KMS-11 (cell line): ENCODE data around the gene SGSH.
"Not testable (repeated sequence)": the region's sequence is repeated elsewhere in the genome, so short reads cannot be mapped to it uniquely, and the experiment has no call there.

Source experiments
- H2AFZ ChIP-seq: fragments of 200-600 bp; sonication (generic); 2 replicates; pipeline ENCODE4 v1.6.1; 2016; ENCODE audit warnings: antibody characterized with exemption, mixed run types, low read depth
- H3K27ac ChIP-seq: fragments of 200-600 bp; sonication (generic); 2 replicates; pipeline ENCODE4 v1.6.1; 2016; ENCODE audit warnings: mild to moderate bottlenecking, mixed run types
- H3K27me3 ChIP-seq: fragments of 200-600 bp; sonication (generic); 2 replicates; pipeline ENCODE4 v1.6.1; 2017; ENCODE audit warnings: mild to moderate bottlenecking, low read depth, mixed run types, moderate library complexity; ENCODE audit not compliant: insufficient read depth
- H3K36me3 ChIP-seq: fragments of 200-600 bp; sonication (generic); 2 replicates; pipeline ENCODE4 v1.6.1; 2017; ENCODE audit warnings: mild to moderate bottlenecking, mixed run types; ENCODE audit not compliant: insufficient read depth
- H3K4me1 ChIP-seq: fragments of 200-600 bp; sonication (generic); 2 replicates; pipeline ENCODE4 v1.6.1; 2016; ENCODE audit warnings: mild to moderate bottlenecking, low read depth, mixed run types; ENCODE audit not compliant: poor library complexity, severe bottlenecking
- H3K4me2 ChIP-seq: fragments of 200-600 bp; sonication (generic); 2 replicates; pipeline ENCODE4 v1.7.0; 2016; ENCODE audit warnings: mild to moderate bottlenecking, mixed run types
- H3K4me3 ChIP-seq: fragments of 200-600 bp; sonication (generic); IDR thresholded peaks from 2 replicates; pipeline ENCODE4 v1.6.1; 2017; ENCODE audit warnings: low read depth, low read length, mixed read lengths; ENCODE audit not compliant: insufficient read depth
- H3K79me2 ChIP-seq: fragments of 200-600 bp; sonication (generic); 2 replicates; pipeline ENCODE4 v1.6.1; 2016; ENCODE audit warnings: low read depth, mixed run types; ENCODE audit not compliant: insufficient read depth
- H3K9ac ChIP-seq: fragments of 200-600 bp; sonication (generic); 2 replicates; pipeline ENCODE4 v1.6.1; 2016; ENCODE audit warnings: mild to moderate bottlenecking, mixed run types
- H4K20me1 ChIP-seq: fragments of 200-600 bp; sonication (generic); 2 replicates; pipeline ENCODE4 v1.6.1; 2016; ENCODE audit warnings: mild to moderate bottlenecking, mixed run types; ENCODE audit not compliant: insufficient read depth
- CTCF ChIP-seq: fragments of 200-600 bp; sonication (generic); conservative IDR thresholded peaks from 2 replicates; pipeline ENCODE4 v1.6.1; 2017; ENCODE audit warnings: low read depth, mild to moderate bottlenecking, antibody characterized with exemption, low read length, moderate library complexity, mixed read lengths

Gene SGSH

GRCh38 chr17:80246266-80246681 lies 26.1 kb upstream of the SGSH start:
- no peaks in the 10 kb centered on the region for H3K4me1 ChIP-seq
- H3K36me3 ChIP-seq = no peaks in the 10 kb centered on the region
- H3K4me2 ChIP-seq = no peak overlapping the region
- no peaks in the 10 kb centered on the region for H3K79me2 ChIP-seq
- no peak for TF ChIP-seq CTCF
- no peaks in the 10 kb centered on the region for H4K20me1 ChIP-seq
- H3K4me3 ChIP-seq = no peak overlapping the region
- H3K27ac ChIP-seq = no peak overlapping the region
- no peak overlapping the region for H3K9ac ChIP-seq
- H3K27me3 ChIP-seq = no peaks in the 10 kb centered on the region
- no peak overlapping the region for H2AFZ ChIP-seq

GRCh38 chr17:80245566-80246265 lies 25.6 kb upstream of the SGSH start:
- no peaks in the 10 kb centered on the region for H3K4me1 ChIP-seq
- H3K4me2 ChIP-seq = no peak overlapping the region
- H3K9ac ChIP-seq = no peak overlapping the region
- no peaks in the 10 kb centered on the region for H3K27me3 ChIP-seq
- H2AFZ ChIP-seq = no peak overlapping the region
- H3K79me2 ChIP-seq = no peaks in the 10 kb centered on the region
- no peaks in the 10 kb centered on the region for H3K36me3 ChIP-seq
- no peaks in the 10 kb centered on the region for H4K20me1 ChIP-seq
- no peak overlapping the region for H3K4me3 ChIP-seq
- H3K27ac ChIP-seq = no peak overlapping the region
- TF ChIP-seq CTCF = no peak

- no peak overlapping the region for H3K27ac ChIP-seq
- no peak overlapping the region for H2AFZ ChIP-seq
- no peaks in the 10 kb centered on the region for H3K36me3 ChIP-seq
- TF ChIP-seq CTCF = no peak
- no peaks in the 10 kb centered on the region for H3K4me1 ChIP-seq
- no peak overlapping the region for H3K4me2 ChIP-seq
- no peaks in the 10 kb centered on the region for H3K79me2 ChIP-seq
- no peaks in the 10 kb centered on the region for H4K20me1 ChIP-seq
- H3K27me3 ChIP-seq = no peaks in the 10 kb centered on the region
- H3K9ac ChIP-seq = no peak overlapping the region
- H3K4me3 ChIP-seq = no peak overlapping the region
Measured at GRCh38 chr17:80244871-80245509, 24.9 kb upstream of the SGSH start.

- not testable (repeated sequence) for H3K9ac ChIP-seq
Measured at GRCh38 chr17:80244448-80244847, 24.3 kb upstream of the SGSH start.

More at GRCh38 chr17:80244448-80244847, 24.3 kb upstream of the SGSH start:
- not testable (repeated sequence) for H4K20me1 ChIP-seq, H3K36me3 ChIP-seq, H3K79me2 ChIP-seq, H3K4me1 ChIP-seq, H2AFZ ChIP-seq, H3K4me2 ChIP-seq, H3K4me3 ChIP-seq, H3K27ac ChIP-seq, H3K27me3 ChIP-seq
